ENCODE results near the gene SLC5A6. TPM values are rescaled to one million over a fixed set of nuclear protein-coding genes. Genes with fewer than 3 reads are reported as not detected.

The SLC5A6 gene
- total RNA-seq, 2 donors from 2014 or later = 17.4 to 34.6 TPM

DNA sequence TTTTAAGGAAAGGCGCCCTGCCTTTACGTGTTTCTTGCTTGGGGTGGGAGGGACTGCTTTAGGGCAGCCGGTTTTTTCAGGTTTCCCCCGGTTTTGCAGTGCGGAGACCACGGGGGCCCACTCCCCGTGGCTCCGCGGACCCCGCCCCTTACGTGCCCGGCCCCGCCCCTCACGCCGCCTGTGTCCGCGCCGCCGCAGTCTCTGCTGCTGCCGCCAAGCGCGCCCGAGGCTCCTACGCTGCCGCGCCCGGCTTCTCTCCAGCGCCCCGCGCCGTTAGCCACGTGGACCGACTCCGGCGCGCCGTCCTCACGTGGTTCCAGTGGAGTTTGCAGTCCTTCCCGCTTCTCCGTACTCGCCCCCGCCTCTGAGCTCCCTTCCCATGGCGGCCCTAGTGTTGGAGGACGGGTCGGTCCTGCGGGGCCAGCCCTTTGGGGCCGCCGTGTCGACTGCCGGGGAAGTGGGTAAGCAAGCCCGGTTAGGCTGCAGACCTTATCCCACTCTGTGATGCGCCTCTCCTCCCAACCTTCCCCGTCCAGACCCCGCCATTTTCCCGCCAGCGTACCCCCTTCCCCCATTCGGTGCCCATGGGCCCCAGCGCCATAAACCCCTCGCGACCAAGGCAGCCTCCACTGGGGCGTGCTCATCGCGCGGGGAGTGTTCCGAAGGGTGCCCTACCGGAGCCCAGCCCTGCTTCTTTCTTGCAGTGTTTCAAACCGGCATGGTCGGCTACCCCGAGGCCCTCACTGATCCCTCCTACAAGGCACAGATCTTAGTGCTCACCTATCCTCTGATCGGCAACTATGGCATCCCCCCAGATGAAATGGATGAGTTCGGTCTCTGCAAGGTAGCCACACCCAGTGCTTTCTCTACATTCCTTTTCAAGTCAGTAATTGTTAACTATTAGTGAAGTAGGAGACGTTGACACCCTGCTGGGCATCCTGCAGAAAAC lies 5.4 kb upstream of the SLC5A6 start, which contains the start of gene CAD:
Gene CAD, plus strand, starts transcription at position 197 of the 949 bp plus-strand sequence. Its CDS starts 183 bp downstream, at position 380.
- Histone ChIP-seq H3K4me1 (peaks cover 26% of the 10 kb centered on the region), H3K9me3 (no peaks in the 10 kb centered on the region), H3K27ac (peak within 1 kb of the TSS in 3 of 4 donors; percentile 48 to 57 (median 53)), H3K27me3 (no peaks in the 10 kb centered on the region), H3K36me3 (replicated peaks in 1 of 2; ENCODE audit: insufficient read depth in 1 of 2, low read depth in 2 of 2) (peaks cover 0 to 5% of the 10 kb centered on the region in 2 donors), H3K4me3 (peak within 1 kb of the TSS; percentile 28 to 64)
- ATAC-seq = peak; percentile 90
- peak; percentile 14 to 55 (median 42) for TF ChIP-seq POLR2A (IDR thresholded peaks at IDR 0.05)
- TF ChIP-seq, protein P1, sequence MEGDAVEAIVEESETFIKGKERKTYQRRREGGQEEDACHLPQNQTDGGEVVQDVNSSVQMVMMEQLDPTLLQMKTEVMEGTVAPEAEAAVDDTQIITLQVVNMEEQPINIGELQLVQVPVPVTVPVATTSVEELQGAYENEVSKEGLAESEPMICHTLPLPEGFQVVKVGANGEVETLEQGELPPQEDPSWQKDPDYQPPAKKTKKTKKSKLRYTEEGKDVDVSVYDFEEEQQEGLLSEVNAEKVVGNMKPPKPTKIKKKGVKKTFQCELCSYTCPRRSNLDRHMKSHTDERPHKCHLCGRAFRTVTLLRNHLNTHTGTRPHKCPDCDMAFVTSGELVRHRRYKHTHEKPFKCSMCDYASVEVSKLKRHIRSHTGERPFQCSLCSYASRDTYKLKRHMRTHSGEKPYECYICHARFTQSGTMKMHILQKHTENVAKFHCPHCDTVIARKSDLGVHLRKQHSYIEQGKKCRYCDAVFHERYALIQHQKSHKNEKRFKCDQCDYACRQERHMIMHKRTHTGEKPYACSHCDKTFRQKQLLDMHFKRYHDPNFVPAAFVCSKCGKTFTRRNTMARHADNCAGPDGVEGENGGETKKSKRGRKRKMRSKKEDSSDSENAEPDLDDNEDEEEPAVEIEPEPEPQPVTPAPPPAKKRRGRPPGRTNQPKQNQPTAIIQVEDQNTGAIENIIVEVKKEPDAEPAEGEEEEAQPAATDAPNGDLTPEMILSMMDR (IDR thresholded peaks at IDR 0.05) = peak in 6 of 7 experiments; percentile 20 to 52 (median 36)
- WGBS, 2 donors = 1% methylated on average over 23 to 71 of the region's 72 CpGs
- intact Hi-C loops (cut with DNase I) = no loop called here
- DNase-seq = peak; percentile 84 to 90 (median 86)

DNA sequence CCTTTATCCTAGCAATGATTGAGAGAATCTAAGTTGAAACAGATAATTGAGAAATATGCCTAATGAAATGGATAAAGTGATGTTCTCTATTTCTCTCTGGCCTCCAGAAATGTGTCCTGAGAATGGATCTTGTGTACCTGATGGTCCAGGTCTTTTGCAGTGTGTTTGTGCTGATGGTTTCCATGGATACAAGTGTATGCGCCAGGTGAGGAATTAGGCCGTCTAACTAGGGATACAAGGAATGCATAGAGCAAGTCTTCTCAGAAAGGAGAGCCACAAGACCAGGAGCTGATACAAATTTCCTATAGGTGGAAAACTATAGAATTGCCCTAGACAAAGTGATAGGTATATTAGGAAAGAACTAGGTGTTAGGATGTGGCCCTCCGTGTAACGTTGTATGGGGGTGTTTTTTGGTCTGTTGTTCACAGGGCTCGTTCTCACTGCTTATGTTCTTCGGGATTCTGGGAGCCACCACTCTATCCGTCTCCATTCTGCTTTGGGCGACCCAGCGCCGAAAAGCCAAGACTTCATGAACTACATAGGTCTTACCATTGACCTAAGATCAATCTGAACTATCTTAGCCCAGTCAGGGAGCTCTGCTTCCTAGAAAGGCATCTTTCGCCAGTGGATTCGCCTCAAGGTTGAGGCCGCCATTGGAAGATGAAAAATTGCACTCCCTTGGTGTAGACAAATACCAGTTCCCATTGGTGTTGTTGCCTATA lies 4.5 kb upstream of the SLC5A6 start:
- TF ChIP-seq, protein P1 (IDR thresholded peaks at IDR 0.05) = no peak
- no peak for TF ChIP-seq POLR2A (IDR thresholded peaks at IDR 0.05)
- H3K9me3 ChIP-seq = no peaks in the 10 kb centered on the region
- peak overlapping the region in 3 of 4 donors; percentile 48 to 57 (median 53) for H3K27ac ChIP-seq
- ATAC-seq (no peak), DNase-seq (no peak)
- no peaks in the 10 kb centered on the region for H3K27me3 ChIP-seq
- WGBS, 2 donors = 70 to 74% methylated on average over 13 of the region's 13 CpGs
- H3K4me3 ChIP-seq = peak overlapping the region in 1 of 2 donors; percentile 28
- peaks cover 26% of the 10 kb centered on the region for H3K4me1 ChIP-seq
- intact Hi-C loops (cut with DNase I) = no loop called here
- peaks cover 0 to 1% of the 10 kb centered on the region in 2 donors for H3K36me3 ChIP-seq (replicated peaks in 1 of 2; ENCODE audit: insufficient read depth in 1 of 2, low read depth in 2 of 2)

DNA sequence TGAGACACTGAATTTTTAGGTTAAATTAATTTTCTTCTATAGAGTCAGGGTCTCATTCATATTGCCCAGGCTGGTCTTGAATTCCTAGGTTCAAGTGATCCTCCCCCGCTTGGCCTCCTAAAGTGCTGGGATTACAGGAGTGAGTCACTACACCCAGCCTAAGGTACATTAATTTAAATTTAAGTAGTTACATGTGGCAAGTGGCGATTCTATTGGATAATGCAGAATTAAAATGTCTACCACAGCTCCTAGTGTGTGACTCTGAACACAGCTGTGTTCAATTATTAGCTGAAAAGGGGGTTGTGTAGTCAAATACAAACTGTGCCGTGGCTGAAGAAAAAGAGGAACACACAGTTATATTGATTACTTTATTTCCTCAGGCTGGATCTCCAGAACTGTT lies 2.9 kb upstream of the SLC5A6 start:
- no peaks in the 10 kb centered on the region for H3K9me3 ChIP-seq
- H3K4me3 ChIP-seq = no peak overlapping the region
- no peaks in the 10 kb centered on the region for H3K27me3 ChIP-seq
- intact Hi-C loops (cut with DNase I) = no loop called here
- TF ChIP-seq POLR2A (IDR thresholded peaks at IDR 0.05) = no peak
- TF ChIP-seq, protein P1 (IDR thresholded peaks at IDR 0.05) = no peak
- no peaks in the 10 kb centered on the region for H3K36me3 ChIP-seq (replicated peaks in 1 of 2; ENCODE audit: insufficient read depth in 1 of 2, low read depth in 2 of 2)
- WGBS, 2 donors = 91 to 95% methylated on average over 3 of the region's 3 CpGs
- ATAC-seq (no peak), DNase-seq (no peak)
- H3K27ac ChIP-seq = no peak overlapping the region
- peaks cover 34% of the 10 kb centered on the region for H3K4me1 ChIP-seq

DNA sequence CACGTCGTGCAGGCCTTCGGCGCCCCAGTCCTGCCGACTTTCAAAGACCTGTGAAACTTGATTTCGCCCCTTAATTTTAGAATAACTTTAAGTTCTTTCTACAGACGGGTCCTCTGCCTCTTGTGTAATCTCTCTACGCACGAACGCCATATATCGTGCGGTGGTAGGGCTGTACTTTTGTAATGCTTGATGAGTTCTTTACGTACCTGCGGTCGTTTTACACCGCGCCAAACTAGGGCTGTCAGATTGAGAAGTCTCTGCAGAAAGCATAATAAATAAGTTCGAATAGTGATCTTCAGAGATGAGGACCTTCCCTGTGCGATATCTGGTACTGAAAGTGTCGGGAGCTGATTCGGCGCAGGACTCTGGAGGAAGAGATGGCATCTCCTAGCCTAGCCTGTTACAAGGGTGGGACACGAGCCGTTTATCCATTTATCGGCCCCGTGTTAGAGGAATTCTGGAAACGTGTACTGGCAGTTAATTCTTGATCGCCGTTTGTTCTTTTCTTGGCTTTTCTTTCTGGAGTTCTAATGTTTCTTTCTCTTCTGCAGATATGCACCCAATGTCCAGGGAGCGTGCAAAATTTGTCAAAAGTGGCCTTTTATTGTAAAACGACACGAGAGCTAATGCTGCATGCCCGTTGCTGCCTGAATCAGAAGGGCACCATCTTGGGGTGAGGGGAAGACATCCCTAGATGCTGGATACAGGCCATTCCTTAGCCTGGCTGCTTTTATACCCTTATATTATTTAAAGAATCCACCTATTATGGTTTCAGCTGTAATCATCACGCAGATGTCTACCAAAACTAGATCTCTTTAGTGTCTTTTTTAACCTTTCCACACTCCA lies 781 bp upstream of the SLC5A6 start:
- H3K27ac ChIP-seq = peak overlapping the region; percentile 83 to 97 (median 92)
- no peaks in the 10 kb centered on the region for H3K9me3 ChIP-seq
- H3K27me3 ChIP-seq = no peaks in the 10 kb centered on the region
- peak; percentile 13 for ATAC-seq
- WGBS, 2 donors = 7 to 8% methylated on average over 32 to 34 of the region's 34 CpGs
- DNase-seq = peak in 1 of 4 donors; percentile 49
- intact Hi-C loops (cut with DNase I) = no loop called here
- peaks cover 26% of the 10 kb centered on the region for H3K4me1 ChIP-seq
- peak overlapping the region; percentile 64 to 66 for H3K4me3 ChIP-seq
- TF ChIP-seq, protein P1 (IDR thresholded peaks at IDR 0.05) = no peak
- no peak for TF ChIP-seq POLR2A (IDR thresholded peaks at IDR 0.05)
- peaks cover 0 to 2% of the 10 kb centered on the region in 2 donors for H3K36me3 ChIP-seq (replicated peaks in 1 of 2; ENCODE audit: insufficient read depth in 1 of 2, low read depth in 2 of 2)

All from body of pancreas (tissue), 4 donors.